Ishikawa (cell line): ENCODE data around the gene ACACB.

Experiments used
- CEBPB ChIP-seq: IDR thresholded peaks from 2 replicates; pipeline ENCODE4 v1.6.1; 2012
- CREB1 ChIP-seq: IDR thresholded peaks from 2 replicates; pipeline ENCODE4 v1.6.1; 2012; ENCODE audit warnings: low read depth
- EGR1 ChIP-seq: IDR thresholded peaks from 2 replicates; pipeline ENCODE4 v1.6.1; 2012
- EP300 ChIP-seq: IDR thresholded peaks from 2 replicates; pipeline ENCODE4 v1.6.1; 2012; ENCODE audit warnings: borderline replicate concordance
- FOXM1 ChIP-seq: IDR thresholded peaks from 2 replicates; pipeline ENCODE4 v1.6.1; 2012; ENCODE audit warnings: low read depth, borderline replicate concordance
- MAX ChIP-seq: IDR thresholded peaks from 2 replicates; pipeline ENCODE4 v1.6.1; 2012
- NFIC ChIP-seq: IDR thresholded peaks from 2 replicates; pipeline ENCODE4 v1.6.1; 2012
- RAD21 ChIP-seq: IDR thresholded peaks from 2 replicates; pipeline ENCODE4 v1.6.1; 2012; ENCODE audit warnings: low read depth
- TAF1 ChIP-seq: IDR thresholded peaks from 2 replicates; pipeline ENCODE4 v1.6.1; 2012; ENCODE audit warnings: low read depth, mild to moderate bottlenecking
- TCF12 ChIP-seq: IDR thresholded peaks from 2 replicates; pipeline ENCODE4 v1.6.1; 2012; ENCODE audit warnings: low read depth
- TEAD4 ChIP-seq: IDR thresholded peaks from 2 replicates; pipeline ENCODE4 v1.6.1; 2012
- USF1 ChIP-seq: IDR thresholded peaks from 2 replicates; pipeline ENCODE4 v1.6.1; 2012
- YY1 ChIP-seq: IDR thresholded peaks from 2 replicates; pipeline ENCODE4 v1.6.1; 2012; ENCODE audit warnings: low read depth
- ZBTB7A ChIP-seq: IDR thresholded peaks from 2 replicates; pipeline ENCODE4 v1.6.1; 2012; ENCODE audit warnings: low read depth
- TF ChIP-seq, protein P1 (sequence below): IDR thresholded peaks from 2 replicates; pipeline ENCODE4 v1.6.1; 2012; ENCODE audit warnings: low read depth, mild to moderate bottlenecking

The ACACB gene

GRCh38 chr12:109253913-109254544 lies 137.6 kb downstream of the ACACB start:
- TF ChIP-seq FOXM1 (no peak), ZBTB7A (no peak), NFIC (no peak), TEAD4 (no peak), CREB1 (no peak), CEBPB (no peak), EGR1 (no peak), RAD21 (no peak), TCF12 (no peak), MAX (no peak), TAF1 (no peak), USF1 (no peak), EP300 (no peak), YY1 (no peak)
- TF ChIP-seq, protein P1, sequence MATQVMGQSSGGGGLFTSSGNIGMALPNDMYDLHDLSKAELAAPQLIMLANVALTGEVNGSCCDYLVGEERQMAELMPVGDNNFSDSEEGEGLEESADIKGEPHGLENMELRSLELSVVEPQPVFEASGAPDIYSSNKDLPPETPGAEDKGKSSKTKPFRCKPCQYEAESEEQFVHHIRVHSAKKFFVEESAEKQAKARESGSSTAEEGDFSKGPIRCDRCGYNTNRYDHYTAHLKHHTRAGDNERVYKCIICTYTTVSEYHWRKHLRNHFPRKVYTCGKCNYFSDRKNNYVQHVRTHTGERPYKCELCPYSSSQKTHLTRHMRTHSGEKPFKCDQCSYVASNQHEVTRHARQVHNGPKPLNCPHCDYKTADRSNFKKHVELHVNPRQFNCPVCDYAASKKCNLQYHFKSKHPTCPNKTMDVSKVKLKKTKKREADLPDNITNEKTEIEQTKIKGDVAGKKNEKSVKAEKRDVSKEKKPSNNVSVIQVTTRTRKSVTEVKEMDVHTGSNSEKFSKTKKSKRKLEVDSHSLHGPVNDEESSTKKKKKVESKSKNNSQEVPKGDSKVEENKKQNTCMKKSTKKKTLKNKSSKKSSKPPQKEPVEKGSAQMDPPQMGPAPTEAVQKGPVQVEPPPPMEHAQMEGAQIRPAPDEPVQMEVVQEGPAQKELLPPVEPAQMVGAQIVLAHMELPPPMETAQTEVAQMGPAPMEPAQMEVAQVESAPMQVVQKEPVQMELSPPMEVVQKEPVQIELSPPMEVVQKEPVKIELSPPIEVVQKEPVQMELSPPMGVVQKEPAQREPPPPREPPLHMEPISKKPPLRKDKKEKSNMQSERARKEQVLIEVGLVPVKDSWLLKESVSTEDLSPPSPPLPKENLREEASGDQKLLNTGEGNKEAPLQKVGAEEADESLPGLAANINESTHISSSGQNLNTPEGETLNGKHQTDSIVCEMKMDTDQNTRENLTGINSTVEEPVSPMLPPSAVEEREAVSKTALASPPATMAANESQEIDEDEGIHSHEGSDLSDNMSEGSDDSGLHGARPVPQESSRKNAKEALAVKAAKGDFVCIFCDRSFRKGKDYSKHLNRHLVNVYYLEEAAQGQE: no peak

DNA sequence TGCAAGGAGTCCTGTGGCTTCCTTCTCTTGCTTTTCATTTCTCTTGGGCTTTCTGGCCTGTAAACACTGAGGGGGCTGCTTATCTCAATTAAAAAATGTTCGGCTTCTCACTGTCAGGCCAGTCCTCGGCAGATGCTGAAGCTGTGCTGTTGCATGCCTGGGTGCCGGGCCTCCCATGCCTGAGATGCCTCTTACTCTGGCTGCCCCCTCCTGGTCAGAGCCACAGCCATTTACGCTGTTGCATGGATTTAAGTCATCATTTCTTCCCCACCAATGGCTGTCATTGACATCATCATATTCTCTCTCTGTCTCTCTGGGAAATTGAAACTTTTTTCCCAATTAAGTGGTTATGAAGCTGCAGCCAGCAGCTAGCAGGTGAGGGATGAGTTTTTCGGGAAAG lies 139.0 kb downstream of the ACACB start:
- TF ChIP-seq, protein P1: no peak

DNA sequence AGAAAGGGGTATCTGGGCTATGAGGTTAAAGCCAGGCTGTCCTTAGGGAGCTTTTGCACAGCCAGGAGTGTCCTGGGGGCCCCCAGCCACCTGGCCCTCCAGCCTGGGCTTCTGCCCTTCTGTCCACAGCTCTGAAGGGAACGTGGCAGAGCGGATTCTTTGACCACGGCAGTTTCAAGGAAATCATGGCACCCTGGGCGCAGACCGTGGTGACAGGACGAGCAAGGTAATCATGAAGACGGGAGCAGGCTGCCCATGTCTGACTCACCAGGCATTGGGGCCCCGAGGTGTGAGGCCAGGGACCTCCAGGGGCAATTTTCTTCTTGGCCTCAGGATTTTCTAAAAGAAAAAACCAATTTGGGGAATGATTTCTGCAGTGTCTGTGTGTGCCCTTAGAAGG lies 139.6 kb downstream of the ACACB start:
- TF ChIP-seq CEBPB (no peak), RAD21 (no peak), FOXM1 (no peak), TAF1 (no peak), CREB1 (no peak), EP300 (no peak), TEAD4 (no peak), USF1 (no peak), MAX (no peak), EGR1 (no peak), NFIC (no peak), ZBTB7A (no peak), YY1 (no peak), TCF12 (no peak)
- TF ChIP-seq, protein P1: no peak

GRCh38 chr12:109258201-109258600 lies 141.8 kb downstream of the ACACB start:
- TF ChIP-seq NFIC (no peak), ZBTB7A (no peak), TCF12 (no peak), USF1 (no peak), MAX (no peak), TAF1 (no peak), CEBPB (no peak), CREB1 (no peak), RAD21 (no peak), YY1 (no peak), FOXM1 (no peak), EGR1 (no peak), TEAD4 (no peak), EP300 (no peak)
- TF ChIP-seq, protein P1: no peak
